HG03095 (cell line): Measurements from ENCODE around the gene DGCR6.
"Not testable (repeated sequence)": the region's sequence is repeated elsewhere in the genome, so short reads cannot be mapped to it uniquely, and the experiment has no call there.

Source experiments
- ATAC-seq: cut with Tn5 transposase; IDR thresholded peaks from one replicate; pipeline ENCODE4 v1.9.1; 2021; ENCODE audit warnings: moderate library complexity; ENCODE audit not compliant: unreplicated experiment

Gene DGCR6

GRCh38 chr22:18929459-18929858, 23.3 kb downstream of the DGCR6 start:
- no peak for ATAC-seq

DNA sequence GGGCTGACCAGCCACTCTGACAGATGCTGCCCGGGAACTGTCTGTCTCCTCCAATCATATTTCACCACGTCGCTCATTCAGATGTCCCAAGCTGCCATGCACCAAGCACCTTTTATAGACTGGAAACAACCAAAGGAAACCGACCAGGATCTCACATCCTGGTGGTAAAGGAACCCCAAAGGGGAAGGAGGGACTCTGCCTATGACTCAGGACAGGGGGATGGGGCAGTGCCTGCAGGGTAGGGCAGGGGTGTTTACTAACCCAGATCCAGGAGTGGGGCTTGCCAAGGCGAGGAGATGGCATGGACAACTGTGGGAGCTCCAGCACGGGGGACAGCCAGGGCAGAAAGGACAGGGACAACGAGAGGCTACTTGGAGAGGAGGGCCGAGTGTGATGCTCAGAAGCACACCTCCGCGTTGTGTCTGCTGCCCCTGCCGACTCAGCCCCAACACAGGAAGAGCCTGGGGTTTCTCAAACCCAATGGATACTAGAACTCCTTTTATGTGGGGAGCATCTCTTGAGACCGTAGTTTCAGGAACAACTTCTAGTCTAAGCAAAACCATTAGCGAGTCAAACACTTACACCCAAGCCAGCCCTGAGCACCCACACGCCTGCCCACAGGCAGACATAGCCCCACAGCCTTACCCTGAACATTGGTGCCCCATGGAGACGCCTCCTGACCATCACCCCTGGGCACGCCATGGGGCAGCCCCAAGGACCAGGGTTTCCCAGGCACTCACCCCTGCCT, 26.0 kb downstream of the DGCR6 start:
- ATAC-seq = no peak

GRCh38 chr22:18933914-18934313, 27.8 kb downstream of the DGCR6 start:
- no peak for ATAC-seq

GRCh38 chr22:18934688-18935087, 28.6 kb downstream of the DGCR6 start:
- not testable (repeated sequence) for ATAC-seq

GRCh38 chr22:18935889-18936529, 29.9 kb downstream of the DGCR6 start, which contains the start of gene PRODH:
Gene PRODH, minus strand, starts transcription at chr22:18936293. Its CDS starts 6 bp downstream, at chr22:18936287.
- no peak for ATAC-seq

GRCh38 chr22:18938691-18939090, 32.6 kb downstream of the DGCR6 start:
- ATAC-seq = not testable (repeated sequence)

- ATAC-seq = not testable (repeated sequence)
Observed at GRCh38 chr22:18947105-18947504, 41.0 kb downstream of the DGCR6 start.

DNA sequence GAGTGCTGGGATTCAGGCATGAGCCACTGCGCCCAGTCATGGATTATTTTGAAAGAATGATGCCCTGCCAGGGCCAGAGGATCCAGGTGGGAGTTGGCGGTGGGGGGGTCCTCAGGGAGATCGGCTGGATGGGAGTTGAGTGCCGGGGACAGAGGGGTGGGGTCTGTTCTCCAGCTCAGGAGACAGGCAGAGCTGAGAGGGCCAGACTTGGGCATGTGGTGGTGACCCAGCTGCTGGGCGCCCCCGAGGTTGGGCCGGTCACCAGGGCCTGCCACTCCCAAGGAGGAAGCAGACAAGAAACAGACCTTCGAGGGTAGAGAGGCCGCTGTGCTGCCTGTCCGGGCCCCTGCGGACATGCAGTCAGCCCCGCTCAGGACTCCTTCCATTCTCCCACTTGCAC, 41.8 kb downstream of the DGCR6 start:
- ATAC-seq = no peak

DNA sequence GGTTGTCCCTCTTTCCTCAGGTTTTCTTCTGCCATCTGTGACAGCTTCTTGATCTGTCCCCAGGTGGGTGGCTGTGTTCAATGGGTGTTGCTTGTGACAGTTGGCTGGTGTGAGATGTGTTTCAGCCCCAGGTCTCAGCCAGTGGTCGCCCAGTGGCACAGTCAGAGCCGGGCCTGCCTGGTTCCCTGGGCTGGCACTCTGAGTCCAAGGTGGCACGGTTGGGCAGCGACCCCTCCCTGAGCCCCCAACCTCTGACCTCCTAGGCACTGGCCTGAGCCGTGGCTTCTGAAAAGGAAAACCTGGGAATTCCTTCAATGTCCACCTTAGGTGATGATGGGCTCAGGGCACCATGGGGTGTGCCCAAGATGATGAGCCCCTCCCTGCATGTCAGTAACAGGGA, 44.0 kb downstream of the DGCR6 start:
- ATAC-seq = no peak

- ATAC-seq = no peak
Observed at GRCh38 chr22:18952022-18952421, 45.9 kb downstream of the DGCR6 start.

DNA sequence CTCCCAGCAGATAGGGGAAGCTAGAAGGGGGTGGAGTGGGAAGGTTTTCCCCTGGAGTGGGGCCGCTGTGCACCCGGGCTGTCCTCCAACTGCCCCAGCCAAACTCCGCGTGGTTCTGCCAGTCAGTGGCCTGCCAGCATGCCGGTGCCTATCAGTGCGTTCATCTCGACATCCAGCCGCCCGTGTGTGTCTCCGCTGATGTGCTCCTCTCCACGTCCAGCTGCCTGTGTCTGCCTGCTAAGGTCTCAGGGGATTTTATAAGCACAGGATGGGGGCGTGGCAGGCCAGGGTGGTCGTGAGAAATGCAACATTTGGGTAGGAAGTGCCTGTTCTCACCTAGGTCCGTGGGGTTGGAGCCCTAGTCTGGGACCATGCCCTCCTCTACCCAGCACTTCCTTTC, 47.0 kb downstream of the DGCR6 start:
- ATAC-seq = not testable (repeated sequence)

DNA sequence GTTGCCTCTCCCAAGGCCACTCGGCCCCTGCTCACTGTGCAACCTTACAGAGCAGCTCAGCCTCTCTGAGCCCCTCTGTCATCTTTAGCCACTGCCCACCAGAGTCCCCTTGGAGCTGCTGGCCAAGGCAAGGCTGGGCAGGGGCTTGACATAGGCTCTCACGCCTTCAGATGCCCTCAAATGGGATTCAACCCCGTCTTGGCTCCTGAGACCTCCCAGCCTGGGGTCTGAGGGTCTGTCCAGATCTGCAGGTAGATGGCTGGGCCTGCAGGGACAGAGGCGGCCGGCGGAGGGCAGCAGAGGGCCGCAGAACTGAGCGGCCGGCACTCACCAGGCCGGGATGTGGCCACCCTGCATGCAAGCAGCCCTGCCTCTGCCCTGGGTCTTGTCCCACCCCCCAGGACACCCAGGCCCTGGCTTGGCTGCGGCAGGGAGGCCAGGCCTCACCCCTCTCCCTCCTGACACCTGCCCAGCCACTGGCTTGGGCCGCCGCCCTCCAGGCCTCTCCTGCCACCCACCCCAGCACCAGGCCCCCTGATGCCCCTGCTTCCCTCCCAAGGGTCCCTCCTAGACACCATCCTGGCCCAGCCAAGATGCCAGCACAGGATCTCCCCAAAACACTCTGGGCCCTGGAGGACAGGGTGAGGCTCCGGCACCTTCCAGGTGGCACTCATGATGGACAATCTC, 48.3 kb downstream of the DGCR6 start:
- ATAC-seq = not testable (repeated sequence)

DNA sequence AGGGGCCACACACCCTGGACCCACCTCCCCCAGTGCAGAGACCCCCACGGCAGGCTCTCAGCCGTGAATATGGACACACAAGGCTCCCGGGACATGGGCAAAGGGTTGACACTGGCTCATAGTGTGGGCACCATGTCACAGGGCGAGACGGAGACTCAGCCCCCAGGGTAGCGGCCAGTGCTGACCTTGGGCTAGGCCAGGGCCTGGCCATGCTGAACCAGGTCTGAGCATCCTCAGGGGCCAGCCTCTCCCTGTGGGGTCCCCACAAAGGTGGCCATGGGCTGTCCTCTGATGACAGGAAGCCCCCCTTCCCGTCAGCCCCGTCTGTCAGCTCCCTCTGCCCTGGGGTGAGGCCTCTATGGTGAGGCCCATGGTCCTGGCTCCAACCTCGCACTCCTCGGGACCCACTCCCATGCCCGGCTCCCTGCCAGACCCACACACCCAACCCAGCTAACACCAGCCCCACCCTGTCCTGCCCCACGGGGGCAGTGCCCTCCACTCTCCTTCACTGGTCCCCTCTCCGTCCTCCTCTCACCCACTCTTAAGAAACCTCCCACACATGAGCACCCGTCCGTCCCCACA, 49.0 kb downstream of the DGCR6 start:
- ATAC-seq = no peak

DNA sequence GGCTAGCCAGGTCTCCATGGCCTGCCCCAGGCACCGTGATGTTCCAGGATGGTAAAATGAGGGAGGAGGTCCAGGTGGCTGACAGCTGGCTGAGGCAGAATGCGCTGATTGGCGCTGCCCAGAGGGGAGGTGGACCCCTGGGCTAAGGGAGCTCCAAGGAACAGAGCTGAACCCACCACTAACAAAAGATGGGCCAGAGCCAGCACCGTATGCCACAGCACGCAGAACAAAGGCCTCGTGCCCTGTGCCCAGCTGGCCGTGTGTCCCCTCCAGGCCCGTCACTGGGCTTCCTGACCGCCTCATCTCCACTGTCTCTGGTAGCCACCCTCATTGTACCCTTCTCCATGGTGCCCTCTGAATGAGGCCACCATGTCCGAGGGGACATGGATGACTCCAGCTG, 49.6 kb downstream of the DGCR6 start:
- no peak for ATAC-seq

DNA sequence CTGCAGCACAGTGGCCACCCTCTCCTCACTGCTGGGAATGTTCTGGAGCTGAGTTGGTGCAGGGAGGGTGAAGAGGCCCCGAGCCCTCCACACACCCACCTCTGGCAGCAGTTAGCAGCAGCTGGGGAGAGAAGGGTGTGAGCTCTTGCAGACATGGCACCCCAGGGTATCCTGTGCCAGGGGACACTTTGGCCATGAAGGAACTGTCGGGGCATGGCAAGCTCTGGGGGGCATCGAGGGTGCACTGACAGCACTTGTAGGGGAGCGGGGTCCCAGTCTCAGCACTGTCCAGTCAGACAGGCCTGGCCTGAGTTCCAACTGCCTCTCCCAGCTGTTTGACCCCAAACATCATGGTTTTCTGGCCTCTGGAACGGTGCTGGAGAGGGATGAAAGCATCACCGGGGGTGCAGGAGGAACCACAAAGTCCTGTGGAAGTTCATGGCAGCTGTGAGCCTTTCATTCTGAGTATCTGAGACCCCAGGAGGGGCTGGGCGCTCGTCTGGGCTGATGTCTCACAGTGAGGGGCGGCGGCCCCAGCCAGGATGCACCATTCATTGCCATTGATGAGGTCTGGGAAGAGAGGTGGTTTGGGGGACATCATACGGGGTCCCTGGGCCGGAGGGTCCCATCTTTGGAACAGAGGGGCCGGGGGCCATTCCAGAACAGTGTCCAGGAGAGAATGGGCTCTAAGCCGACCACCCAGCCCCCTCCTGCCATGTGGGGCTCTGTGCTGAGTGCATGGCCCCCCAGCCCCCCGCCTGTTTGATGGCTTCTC, 50.2 kb downstream of the DGCR6 start:
- not testable (repeated sequence) for ATAC-seq

- not testable (repeated sequence) for ATAC-seq
Observed at GRCh38 chr22:18956956-18957355, 50.8 kb downstream of the DGCR6 start.

DNA sequence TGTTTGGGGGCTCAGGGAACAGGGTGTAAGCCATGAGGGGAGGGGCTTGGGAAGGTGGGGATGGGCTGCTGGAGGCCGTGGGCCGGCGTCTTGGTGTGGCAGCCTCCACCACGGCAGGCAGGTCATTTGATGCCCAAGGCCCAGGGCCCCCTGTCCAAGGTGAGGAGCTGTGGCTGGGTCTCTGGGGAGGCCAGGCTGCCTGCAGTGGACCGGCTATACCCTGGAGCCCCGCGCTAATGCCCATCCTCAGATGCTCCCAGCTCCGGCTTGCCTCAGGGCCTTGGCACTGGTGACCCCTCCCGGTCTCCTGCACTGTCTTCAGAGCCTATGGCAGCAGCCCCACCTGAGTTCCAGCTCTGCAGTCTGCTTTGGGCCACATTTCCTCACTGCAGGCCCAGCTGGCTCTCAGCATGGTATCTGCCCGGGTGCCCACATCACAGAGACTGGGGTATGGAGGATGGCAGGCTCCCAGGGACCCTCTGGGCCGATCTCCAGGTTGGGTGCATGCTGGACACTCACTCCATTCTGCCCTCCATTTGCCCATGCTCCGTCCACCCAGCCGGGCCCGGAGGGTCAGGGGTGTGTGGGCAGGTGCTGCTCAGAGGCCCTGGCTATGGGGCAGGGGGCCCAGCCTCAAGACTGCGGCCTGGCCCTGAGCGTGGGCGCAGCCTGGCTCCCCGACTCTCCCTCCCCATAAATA, 51.7 kb downstream of the DGCR6 start:
- ATAC-seq = not testable (repeated sequence)

DNA sequence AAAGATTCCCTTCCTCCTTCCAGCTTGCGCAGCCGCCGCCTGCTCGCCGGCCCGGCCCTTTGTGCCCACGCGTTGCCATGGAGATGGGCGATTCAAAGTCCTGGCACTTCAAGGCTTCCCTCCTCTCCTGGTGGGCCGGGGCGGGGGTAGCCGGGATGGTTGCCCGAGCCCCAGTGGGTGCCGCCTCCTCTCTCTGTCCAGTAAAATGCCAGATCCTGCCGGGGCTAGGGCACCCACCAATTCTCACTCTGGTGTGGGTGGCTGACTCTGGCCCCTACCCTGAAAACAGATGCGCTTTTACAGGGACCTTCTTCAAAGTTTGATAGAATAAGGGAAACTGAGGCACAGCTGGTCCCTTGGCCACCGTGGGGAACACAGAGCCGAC, 52.2 kb downstream of the DGCR6 start:
- not testable (repeated sequence) for ATAC-seq

DNA sequence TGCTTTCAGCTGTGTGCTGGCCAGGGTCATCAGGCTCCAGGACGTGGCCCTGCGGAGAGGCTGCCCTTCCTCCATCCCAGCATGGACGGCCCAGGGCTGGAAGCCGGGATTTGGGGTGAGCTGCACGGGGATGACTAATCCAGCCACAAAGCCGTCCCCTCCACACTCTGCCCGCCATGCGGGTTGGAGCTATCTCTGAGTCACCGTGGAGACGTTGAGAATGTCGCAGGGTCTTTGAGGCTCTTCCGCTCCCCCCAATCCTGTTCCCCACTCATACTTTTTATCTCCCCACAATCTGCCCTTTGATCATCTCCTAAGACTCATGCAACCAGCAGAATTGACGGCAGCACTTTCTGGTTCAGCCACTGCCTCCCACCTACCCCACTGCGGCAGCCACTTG, 52.6 kb downstream of the DGCR6 start:
- ATAC-seq = not testable (repeated sequence)

DNA sequence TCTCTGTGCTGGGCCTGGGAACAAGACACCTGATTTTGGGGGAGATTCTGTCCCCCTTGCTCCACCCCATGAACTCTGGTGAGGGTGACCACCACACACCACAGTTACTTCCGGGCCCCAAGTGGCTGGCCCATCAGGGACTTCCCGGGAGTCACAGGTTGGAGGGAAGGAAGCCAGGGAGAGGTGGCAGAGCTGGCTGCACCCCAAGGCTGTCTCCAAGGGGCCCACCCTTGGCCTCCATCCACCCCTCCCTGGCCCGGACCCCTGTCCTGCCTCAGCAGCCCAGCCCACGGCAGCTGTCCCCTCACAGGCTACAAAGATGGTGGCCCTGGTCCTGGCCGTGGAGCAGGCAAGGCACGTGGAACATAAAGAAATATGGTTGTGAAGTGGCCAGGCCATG, 53.1 kb downstream of the DGCR6 start:
- ATAC-seq = not testable (repeated sequence)
